Spleen (tissue), 7 donors: Measurements from ENCODE around the gene CARMIL3.

ENCODE experiments used
- CTCF ChIP-seq, 11 experiments: fragments of 200-600 bp in 7 of 11; fragments of 450-650 bp in 4 of 11; sonication (generic) in 4 of 11; IDR thresholded peaks in 8 of 11; conservative IDR thresholded peaks in 3 of 11; 1 replicate in 7 of 11; 2 replicates in 4 of 11; pipeline versions ENCODE4 v1.4.0 to v1.8.0; 2016 to 2021; ENCODE audit warnings: antibody characterized with exemption in 11 of 11, inconsistent platforms in 4 of 11, mild to moderate bottlenecking in 1 of 11
- POLR2A ChIP-seq, 3 donors: fragments of 450-650 bp; IDR thresholded peaks; one replicate each; pipeline ENCODE4 v1.5.1; 2017; ENCODE audit warnings: antibody characterized with exemption in 3 of 3, mild to moderate bottlenecking in 1 of 3
- donor health status: DM: no; HTN: no; CAD: no; lungs with moderate emphysema.
- donor health status: DM: no; HTN: no; CAD: no.
- donor health status: DM: no; HTN: no; CAD: no.

- peak in 6 of 11 experiments; percentile 1 to 46 (median 18) for TF ChIP-seq CTCF (IDR thresholded peaks at IDR 0.05 in 8 of 11, conservative IDR thresholded peaks at IDR 0.05 in 3 of 11)
- TF ChIP-seq POLR2A (IDR thresholded peaks at IDR 0.05) = peak in 1 of 3 donors; percentile 15
Observed at GRCh38 chr14:24093901-24094840, 42.4 kb downstream of the CARMIL3 start, which contains the start of gene PCK2.
